Kidney epithelial cell (primary cell): ENCODE data around the gene NDUFB4. TPM values are rescaled to one million over a fixed set of nuclear protein-coding genes. Genes with fewer than 3 reads are reported as not detected.

Experiments
- DNase-seq: peaks from one replicate; pipeline ENCODE4 v3.0.0-alpha.2; 2010; ENCODE audit warnings: low read depth
- H3K27me3 ChIP-seq: 2 replicates; pipeline ENCODE4 v1.6.0; 2011; ENCODE audit warnings: low read length; ENCODE audit not compliant: control insufficient read depth, insufficient read depth
- H3K36me3 ChIP-seq: 2 replicates; pipeline ENCODE4 v1.5.1; 2011; ENCODE audit warnings: low read length; ENCODE audit not compliant: control insufficient read depth, insufficient read depth
- H3K4me3 ChIP-seq: 2 replicates; pipeline ENCODE4 v1.5.1; 2011; ENCODE audit warnings: low read depth, mild to moderate bottlenecking, control low read depth, low read length
- total RNA-seq: library from RNA; depleted of rRNA; stranded (reverse); fragments of >200 nt; gene quantifications from 2 replicates; pipeline ENCODE4 v1.2.3, GENCODE V29; 2015
- TF ChIP-seq, protein P1 (sequence below): IDR thresholded peaks from 2 replicates; pipeline ENCODE4 v1.5.1; 2011; ENCODE audit warnings: mild to moderate bottlenecking, moderate library complexity, low read length, control low read depth, inconsistent platforms; ENCODE audit not compliant: insufficient read depth, poor library complexity, severe bottlenecking

NDUFB4 gene
- total RNA-seq, 1 donor from 2014 or later: 52.1 TPM

DNA sequence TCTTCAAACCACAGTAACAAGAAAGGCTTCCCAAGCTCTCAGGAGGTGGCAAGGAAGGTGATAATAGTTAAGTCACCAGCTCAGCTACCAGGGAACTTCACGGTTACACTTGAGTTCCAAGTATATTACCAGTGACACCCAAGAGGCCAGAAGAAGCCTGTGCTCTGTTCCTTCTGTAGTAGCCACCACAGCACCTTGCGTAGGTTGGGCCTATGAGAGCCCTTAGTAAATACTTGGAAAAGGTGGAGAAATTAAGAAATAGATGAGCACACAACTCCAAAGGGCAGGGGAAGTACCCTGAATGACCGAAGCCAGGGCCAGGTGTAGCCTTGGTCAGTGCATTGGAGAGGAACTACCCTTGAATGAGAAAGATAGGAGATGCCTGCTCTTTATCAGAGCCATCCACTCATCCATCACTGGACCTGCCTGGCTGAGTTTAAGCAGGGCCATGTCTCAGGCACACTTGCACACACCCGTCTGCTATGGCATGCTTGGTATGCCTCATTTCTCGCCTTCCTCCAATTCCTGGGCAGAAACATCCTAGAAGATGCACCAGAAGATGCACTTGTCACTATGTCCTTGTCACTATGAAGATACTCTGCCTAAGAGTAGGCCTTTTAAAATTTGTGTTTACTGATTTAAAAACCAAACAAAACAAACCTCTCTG lies 32.6 kb upstream of the NDUFB4 start:
- Histone ChIP-seq H3K4me3 (no peak overlapping the region), H3K27me3 (no peaks in the 10 kb centered on the region), H3K36me3 (no peaks in the 10 kb centered on the region)
- TF ChIP-seq, protein P1, sequence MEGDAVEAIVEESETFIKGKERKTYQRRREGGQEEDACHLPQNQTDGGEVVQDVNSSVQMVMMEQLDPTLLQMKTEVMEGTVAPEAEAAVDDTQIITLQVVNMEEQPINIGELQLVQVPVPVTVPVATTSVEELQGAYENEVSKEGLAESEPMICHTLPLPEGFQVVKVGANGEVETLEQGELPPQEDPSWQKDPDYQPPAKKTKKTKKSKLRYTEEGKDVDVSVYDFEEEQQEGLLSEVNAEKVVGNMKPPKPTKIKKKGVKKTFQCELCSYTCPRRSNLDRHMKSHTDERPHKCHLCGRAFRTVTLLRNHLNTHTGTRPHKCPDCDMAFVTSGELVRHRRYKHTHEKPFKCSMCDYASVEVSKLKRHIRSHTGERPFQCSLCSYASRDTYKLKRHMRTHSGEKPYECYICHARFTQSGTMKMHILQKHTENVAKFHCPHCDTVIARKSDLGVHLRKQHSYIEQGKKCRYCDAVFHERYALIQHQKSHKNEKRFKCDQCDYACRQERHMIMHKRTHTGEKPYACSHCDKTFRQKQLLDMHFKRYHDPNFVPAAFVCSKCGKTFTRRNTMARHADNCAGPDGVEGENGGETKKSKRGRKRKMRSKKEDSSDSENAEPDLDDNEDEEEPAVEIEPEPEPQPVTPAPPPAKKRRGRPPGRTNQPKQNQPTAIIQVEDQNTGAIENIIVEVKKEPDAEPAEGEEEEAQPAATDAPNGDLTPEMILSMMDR: no peak
- DNase-seq: no peak

DNA sequence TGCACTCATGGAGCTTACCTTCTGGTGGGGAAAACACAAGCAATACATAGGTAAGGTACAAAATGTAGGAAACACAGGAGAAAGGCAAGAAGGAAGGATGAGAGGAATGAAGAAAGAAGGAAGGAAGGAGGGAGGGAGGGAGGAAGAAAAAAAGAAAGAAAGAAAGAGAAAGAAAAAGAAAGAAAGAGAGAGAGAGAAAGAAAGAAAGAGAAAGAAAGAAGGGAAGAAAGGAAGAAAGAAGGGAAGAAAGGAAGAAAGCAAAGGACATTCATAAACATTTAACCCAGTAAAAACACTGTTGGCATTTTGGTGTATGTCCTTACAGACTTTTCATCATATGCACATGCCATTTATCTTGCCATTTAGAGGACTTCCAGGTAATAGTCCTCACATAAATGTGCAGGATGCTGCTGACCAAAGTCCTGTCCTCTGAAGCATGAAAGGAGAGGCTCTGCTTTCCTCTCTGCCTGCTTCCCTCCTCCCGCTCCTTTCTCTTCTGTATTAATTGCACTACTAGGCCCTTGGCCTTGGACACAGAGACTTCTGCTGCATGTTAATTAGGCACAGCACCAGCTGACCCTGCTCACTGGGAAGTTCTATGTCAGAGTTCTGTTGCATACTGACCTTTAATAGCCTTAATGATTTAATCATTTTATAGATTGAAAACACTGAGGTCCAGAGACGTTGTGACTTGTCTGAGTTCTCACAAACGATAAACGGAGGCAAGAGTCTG lies 29.7 kb upstream of the NDUFB4 start:
- TF ChIP-seq, protein P1: no peak
- Histone ChIP-seq H3K36me3 (no peaks in the 10 kb centered on the region), H3K27me3 (no peaks in the 10 kb centered on the region), H3K4me3 (no peak overlapping the region)
- no peak for DNase-seq

DNA sequence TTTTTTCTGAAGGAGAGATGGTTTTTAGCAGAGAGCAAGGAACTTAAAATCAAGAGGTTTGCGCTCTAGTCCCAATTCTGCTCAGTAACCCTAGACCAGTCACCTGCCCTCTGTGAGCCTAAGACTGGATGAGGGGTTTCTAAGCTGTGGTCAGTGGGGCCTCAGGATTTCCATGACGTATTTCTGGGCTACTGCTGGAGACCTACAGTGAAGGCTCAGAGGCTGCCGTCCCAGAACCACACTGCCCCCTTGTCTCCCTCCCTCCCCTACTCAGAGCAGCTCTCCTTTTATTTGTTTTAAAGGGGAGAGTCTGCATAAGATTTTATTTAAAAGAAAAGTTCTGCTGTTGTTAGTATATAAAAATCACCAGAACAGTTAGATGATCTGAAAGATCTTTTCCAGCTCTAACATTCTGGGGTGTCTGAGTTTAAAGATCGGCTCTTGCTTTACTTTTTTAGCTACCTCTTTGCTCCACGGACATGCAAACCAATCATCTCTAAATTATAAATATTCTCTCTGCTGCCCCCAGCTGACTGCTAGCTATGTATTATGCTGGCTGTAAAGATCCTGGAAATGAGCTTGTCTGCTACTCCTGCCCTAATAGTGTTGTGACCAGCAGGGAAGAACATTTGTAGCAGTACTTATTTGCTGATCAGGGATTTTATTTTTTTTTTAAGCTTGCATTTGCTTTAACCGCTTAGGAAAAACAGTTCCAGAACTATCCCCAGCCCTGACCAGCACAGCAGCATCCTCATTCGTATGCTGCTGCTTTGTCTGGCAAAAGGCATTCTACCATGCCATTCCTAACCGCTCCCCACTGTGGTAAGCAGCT lies 28.6 kb upstream of the NDUFB4 start:
- H3K4me3 ChIP-seq: no peak overlapping the region
- DNase-seq: no peak
- H3K36me3 ChIP-seq: no peaks in the 10 kb centered on the region
- TF ChIP-seq, protein P1: peak; percentile 42
- H3K27me3 ChIP-seq: no peaks in the 10 kb centered on the region

DNA sequence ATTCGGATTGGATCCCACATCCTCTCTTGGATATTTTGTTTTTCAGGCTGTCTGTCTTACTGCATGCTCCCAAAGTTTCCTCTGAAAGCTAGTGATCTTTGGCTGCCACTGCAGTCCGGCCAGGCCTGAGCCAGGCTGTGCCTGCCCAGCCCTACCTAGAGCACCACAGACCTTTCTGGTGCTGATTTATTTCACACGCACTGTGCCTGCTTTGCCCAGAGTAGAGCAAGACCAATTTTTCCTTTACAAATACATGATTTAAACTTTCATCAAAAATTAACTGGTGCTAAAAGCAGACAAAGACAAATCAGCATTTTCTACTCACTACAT lies 28.0 kb upstream of the NDUFB4 start:
- no peaks in the 10 kb centered on the region for H3K36me3 ChIP-seq
- H3K27me3 ChIP-seq: no peaks in the 10 kb centered on the region
- H3K4me3 ChIP-seq: no peak overlapping the region
- TF ChIP-seq, protein P1: no peak
- no peak for DNase-seq

DNA sequence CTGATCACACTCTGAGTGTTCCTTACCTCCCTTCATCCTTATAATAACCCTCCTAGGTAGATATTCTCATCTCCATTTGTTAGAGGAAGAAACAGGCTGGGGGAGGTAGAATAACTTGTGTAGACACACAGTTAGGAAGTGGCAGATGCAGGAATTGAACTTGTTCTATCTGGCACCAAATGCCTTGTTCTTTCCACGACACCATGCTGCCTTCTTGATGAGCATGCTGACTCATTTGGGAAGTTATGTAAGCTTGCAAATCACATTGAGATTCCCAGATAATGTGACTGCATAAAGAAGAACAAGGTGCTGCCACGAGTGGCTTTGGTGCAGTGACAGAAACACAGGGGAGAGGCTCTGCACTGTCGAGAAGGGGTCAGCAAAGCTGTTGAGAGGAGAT lies 27.5 kb upstream of the NDUFB4 start:
- H3K36me3 ChIP-seq: no peaks in the 10 kb centered on the region
- DNase-seq: no peak
- no peak overlapping the region for H3K4me3 ChIP-seq
- TF ChIP-seq, protein P1: no peak
- H3K27me3 ChIP-seq: no peaks in the 10 kb centered on the region
